NOMO-1 treated with DMSO at 0.1 percent for 48 hours (cell line): ENCODE results near the gene ATP23.
A peak's percentile ranks its signal among the peaks of the same experiment; 100 is the strongest.

Source experiments
- DNase-seq: peaks from one replicate; lab custom pipeline; 2025; ENCODE audit not compliant: unreplicated experiment; lab: John Stamatoyannopoulos, UW

Gene ATP23, protein sequence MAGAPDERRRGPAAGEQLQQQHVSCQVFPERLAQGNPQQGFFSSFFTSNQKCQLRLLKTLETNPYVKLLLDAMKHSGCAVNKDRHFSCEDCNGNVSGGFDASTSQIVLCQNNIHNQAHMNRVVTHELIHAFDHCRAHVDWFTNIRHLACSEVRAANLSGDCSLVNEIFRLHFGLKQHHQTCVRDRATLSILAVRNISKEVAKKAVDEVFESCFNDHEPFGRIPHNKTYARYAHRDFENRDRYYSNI

DNA sequence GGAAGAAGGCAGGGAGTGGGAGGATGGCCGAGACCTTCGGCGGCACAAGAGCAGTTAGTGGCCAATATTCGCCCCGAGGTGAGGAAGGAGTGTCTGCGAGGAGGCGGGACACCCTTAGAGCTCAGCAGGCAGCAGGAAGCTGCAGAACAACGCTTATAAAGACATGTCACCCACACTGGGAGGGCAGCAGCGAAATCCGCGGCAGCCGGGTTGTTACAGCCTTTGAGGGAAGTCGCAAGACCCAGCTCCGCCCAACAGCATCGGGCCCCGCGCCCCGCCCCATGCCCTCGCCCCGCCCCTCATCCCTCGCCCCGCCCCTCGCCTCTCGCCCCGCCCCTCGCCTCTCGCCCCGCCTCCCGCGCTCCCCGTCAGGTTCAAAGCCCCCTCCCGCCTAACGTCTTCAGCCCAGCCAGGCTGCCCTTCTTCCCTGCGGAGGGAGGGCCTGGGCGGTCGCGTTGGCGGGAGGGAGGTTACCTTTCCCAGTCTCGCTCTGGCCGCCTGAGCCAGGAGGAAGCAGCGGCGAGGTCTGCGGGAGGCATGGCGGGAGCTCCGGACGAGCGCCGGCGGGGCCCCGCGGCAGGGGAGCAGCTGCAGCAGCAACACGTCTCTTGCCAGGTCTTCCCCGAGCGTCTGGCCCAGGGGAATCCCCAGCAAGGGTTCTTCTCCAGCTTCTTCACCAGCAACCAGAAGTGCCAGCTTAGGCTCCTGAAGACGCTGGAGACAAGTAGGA lies at the start of gene ATP23:
Gene ATP23, plus strand, starts transcription at position 403 of the 730 bp plus-strand sequence. Its CDS starts 135 bp downstream, at position 538.
- DNase-seq: peak; percentile 96

DNA sequence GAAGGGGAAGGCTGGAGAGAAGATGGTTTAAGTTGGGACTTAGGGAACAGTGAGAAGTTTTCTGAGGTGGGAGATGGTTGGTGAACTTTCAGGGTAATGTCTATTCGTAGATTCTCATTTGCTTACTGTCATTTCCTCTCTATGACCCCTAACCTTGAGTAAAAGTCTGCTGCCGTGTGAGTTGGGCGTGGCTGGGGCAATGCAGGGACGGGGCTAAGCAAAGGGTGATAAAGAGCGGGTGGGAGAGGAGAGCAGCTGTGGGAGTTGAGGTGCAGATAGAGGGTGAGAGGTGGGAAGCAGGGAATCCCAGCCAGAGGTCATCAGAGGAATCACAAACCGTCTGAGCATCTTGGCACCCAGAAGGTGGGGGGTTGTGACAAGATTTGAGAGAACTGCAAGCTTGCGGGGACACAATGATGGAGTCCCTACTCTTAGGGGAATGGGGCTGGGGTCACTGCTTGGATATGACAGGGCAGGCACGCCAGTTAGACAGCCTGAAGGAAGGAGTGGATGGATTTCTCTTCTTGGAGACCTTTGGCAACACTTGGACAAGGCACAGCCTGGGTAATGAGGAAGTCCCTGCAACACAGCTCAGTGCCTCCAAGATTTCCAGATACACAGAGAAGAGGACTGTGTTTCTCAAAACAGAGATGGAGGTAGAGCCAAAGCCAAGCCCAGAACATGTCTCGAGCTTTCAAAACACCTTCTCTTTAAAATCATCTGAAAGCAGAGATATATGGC lies 49.0 kb upstream of the ATP23 start:
- DNase-seq: no peak

DNA sequence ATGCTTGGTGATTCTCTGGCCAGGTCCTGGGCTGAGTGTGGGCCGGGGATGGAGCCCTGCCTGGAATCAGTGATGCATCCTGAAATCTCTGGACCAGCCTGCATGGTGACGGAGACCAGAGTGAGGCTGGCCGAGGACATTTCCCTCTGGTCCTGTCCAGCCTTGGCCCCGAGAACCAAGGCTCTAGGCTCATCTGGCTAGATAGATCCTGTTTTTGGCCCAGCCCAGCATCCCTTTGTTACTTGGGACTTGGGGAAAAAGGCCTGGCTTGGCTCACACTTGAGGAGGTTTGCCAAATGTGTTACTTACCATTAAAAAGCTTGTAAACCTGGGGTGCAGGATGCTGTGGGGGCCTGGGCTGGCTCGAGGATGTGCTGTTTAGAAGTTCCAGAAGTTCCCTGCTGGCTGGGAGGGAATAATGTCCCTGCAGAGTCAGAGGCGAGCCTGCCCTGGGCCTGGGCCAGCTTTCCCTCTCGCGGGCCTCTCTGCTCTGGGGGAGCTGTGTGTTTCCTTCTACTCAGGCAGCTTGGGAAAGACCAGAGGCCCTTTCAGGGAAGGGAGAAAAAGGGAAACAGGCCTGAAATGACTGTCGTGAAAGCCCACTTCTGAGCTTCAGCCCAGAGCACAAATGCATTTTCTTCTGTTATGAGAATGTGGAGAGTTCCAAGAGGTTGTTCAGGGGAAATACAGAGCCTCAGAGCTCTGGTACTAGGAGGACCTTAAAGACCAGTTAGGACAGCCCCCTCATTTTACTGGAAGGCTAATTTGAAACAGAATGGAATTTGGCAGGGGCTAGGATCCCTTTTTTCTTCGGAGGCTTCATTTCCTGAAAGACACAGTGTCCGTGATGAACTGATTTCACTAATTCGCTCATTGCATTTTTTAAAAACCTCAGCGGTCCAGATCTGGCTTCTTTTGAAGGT lies 47.7 kb upstream of the ATP23 start:
- DNase-seq: peak; percentile 69

DNA sequence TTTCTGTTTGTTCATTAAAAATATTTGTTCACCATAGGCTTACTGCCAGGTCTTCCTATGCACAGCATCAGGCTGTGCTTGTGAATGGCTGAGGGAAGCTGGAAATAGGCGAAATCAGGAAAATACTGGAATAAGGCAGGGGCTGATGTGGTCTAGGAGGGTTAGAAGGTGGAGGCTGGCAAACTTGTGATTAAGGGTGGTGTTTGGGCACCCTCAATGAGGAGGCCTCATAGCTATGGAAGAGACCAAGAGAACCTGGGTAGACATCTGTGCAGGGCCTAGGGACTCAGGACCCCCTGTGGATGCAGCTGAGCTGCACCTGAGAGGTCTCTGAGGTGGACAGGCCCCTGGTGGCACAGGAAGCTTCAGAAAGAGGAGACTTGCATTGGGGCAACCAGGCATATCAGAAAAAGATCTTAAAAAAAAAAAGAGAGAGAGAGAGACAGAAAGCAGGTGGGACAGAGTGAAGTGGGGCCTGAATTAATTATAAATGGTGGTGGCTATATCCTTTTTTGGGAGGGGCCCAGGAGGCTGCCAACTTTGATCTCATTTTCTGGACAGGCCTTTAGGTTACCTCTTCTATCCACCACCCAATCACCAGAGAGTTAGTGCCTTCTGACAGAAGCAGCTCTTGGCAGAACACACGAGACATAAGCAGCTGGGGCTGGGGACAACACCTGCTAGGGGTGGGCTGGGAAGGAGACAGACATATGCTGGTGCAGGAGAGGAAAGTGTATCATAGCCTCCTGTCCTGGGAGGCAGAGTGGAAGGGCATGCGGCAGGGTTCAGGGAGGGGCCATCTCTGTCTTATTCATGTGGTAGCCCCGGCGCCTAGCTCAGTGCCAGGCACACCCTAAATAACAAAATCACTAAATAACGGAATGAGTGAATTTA lies 46.7 kb upstream of the ATP23 start:
- DNase-seq: no peak

DNA sequence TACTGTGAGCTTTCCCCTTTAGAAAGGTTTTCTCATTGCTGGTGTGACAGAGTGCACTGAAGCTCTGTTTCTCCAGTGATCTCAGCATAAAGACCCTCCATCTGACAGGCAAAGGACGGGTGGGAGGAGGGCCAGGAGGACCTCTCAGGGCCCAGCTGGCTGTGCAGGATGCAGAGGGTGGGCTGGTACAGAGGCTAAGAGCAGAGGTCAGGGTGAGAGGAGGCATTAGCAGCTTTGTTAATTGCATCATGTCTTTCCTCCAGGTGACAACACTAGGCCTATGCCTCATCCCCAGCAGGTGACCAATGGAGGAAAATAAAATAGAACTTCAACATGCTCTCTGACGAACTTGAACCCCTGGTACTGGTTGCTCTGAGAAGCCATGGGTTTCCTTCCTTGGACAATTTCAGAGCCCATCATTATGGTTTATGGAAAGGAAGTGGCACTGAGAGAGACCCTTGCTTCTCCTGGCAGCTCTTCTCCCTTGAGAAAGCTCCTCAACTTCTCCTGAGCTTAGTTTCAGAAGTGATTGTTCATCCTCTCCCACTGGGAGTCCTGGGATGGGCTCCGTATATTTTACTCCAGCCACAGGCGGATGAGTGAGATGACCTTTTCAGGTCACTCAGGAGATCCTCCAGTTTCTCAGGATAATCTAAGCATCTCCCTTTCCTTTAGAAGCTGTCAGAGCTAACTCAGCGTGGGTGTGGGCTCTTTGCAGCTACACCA lies 45.8 kb upstream of the ATP23 start:
- DNase-seq: no peak

DNA sequence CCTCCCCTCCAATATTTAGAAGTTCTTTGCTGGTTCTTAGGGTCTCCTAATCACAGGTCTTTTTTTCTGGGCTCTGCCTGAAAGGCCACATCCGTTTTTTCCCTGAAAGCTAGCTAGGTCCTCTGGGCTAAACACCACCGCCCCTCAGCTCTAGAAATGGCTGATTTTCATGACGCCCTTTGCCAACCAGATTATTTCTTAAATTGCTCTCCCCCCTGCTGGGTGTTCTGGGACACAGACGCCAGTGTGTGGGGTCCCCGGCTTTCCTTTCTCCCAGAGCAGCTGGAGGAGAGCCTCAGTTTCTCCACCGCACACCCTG lies 45.3 kb upstream of the ATP23 start:
- no peak for DNase-seq

DNA sequence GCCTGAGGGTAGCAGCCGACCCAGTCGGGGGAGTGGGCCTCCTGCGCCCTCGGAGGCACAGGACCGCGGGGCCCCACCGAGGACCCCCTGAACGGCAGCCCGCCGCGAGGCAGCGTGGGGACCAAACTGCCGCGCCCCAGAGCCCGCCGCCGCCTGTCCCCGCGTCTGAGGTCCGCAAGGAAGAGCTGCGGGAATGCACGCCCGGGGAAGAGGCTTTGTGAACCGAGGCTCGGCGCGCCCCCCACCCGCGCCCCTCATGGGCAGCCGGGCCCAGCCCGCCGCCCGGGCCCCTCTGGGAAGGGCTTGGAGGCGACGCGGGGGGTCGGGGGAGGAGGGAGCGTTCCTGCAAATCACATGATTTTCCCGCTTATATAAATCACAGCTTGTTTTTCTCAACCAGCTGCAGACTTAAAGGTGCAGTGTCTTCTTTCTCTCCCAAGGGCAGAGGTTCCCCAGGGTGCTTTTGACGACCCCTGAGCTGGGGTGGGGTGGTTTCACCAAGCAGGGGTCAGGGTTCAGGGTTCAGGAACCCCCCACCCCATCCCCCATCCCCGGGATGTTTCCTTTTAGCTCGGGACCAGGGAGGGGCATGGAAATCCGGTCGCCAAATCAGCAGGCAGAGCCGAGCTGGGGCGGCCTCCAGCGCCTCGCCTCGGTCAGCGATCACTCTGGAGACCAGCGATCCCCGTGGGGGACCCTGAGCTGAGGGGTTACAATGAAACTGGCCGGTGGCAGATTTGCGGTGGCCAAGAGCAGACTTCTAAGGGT lies 44.7 kb upstream of the ATP23 start:
- no peak for DNase-seq

DNA sequence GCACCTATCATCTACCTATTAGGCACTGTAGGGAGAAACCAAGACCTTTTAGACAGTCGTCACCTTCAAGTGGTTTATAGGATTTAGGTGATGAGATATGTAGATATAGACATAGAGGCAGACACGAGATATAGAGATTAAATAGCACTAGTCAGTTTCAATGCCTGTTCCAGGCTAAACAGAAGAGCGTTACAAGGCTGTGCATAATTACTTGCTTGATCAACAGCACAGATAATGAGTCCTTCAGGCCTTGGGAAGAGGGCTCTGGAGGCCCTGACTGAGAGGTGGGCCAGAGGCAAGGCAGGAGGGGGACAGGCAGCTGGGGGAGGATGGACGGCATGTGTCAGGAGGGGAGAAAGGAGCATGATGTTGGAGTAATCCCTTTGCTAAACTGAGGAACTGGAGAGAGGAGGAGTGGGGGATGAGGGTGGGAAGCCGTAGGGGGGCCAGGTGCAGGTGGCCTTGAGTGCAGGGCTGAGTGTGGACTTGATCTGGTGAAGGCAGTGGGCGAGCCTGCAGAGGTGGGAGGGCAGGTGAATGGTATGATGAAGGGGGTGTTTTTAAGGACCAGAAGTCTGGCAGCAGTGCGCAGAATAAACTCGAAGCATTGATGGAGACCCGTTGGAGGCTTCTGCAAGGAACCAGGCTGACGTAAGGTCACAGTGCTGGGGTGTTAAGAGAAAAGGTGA lies 43.9 kb upstream of the ATP23 start:
- DNase-seq: no peak

DNA sequence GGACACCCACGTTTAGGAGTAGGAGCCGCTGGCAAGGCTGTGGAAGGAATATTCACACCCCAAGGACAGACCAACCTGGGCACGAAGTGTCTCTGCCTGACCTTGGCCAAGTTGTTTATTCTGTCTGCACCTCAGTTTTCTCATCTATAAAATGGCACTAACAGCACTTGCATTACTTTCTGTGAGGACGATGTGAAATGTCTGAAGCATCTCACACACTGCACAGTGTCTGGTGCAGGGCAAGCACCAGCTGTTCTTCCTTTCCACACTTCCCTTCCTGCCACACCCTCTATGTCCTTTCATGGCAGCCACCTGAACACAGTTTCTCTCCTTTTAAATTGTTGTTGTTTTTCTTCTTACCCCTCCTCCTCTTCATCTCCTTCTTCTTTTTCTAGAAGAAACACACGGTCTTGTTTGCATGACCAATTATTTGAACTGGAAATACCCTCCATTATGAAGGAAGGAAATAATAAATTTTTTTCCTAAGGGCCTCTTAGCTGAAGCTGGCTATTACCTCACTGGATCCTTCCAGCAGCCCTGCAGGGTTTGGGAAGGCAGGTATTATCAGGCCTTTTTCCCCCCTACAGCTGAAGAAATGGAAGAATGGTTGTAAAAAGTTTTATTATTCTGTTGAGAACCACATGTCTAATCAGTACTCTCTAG lies 42.9 kb upstream of the ATP23 start:
- DNase-seq: no peak

DNA sequence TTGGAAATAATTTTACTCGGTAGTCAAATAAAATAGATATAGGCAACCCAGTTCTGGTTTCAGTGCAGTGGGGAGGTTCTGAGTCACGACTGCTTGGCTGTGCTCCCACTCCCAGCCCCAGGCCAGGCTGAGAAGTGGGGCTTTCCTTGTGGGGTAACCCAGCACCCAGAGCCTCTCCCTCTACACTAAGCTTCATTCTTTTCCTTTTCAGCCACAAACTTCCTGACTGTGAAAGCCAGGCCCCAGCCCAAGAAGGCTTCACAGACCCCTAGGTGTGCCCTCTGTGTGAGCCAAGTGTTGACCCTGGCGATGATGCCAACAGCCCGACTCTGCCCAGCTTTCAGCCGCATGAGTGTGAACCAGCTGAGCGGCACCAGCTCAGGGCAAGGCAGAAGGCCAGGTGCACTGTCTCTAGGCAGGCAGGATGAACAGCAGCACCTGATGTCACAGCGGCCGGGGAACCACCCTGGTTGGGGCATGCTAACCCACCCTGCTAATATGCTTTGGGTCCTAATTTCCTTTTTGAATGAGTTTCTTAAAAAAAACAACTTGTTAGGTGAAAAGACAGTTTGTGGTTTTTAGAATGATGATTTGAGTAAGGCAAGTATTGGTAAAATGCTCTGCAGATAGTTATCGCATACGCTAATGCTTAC lies 42.2 kb upstream of the ATP23 start:
- no peak for DNase-seq

DNA sequence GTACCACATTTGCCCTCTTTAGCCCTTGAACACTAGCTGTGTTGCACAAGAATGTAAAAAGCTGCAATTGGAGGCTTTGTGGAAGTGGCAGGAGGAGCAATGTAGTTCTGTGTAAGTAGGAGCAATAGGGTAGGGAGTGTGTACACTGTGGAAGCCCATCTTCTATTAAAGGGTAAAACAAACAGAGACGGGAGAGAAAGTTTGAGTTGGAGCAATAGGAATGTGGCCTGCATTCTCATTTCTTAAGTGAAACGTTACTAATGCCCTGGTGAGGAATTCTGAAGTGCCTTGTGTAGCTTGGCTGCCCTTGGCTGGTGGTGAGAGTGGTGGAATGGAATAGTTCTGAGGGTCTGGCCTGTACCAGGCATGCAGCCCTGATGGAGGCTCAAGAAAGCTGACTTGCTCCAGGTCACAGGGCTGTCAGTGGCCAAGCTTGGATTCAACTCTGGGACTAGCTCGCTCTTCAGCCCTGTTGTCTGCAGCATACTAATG lies 38.8 kb upstream of the ATP23 start:
- DNase-seq: no peak

DNA sequence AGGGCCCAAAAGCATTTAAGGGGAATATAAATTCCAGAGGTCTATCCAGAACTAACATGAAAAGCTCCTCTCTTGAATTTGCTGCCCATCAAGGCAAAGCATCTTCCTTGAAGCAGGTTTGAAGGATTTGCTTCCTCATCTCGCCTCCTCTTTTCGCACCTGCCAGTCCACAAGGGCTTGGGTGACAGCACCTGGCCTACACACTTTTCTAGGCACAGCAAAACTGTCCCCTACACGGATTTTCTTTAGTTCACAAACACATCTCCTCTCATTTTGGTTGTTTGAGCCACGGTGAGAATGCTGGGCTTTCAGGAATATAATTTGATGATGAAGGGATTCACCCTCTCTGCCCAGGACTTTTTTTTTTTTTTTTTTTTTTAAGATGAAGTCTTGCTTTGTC lies 36.9 kb upstream of the ATP23 start:
- no peak for DNase-seq

DNA sequence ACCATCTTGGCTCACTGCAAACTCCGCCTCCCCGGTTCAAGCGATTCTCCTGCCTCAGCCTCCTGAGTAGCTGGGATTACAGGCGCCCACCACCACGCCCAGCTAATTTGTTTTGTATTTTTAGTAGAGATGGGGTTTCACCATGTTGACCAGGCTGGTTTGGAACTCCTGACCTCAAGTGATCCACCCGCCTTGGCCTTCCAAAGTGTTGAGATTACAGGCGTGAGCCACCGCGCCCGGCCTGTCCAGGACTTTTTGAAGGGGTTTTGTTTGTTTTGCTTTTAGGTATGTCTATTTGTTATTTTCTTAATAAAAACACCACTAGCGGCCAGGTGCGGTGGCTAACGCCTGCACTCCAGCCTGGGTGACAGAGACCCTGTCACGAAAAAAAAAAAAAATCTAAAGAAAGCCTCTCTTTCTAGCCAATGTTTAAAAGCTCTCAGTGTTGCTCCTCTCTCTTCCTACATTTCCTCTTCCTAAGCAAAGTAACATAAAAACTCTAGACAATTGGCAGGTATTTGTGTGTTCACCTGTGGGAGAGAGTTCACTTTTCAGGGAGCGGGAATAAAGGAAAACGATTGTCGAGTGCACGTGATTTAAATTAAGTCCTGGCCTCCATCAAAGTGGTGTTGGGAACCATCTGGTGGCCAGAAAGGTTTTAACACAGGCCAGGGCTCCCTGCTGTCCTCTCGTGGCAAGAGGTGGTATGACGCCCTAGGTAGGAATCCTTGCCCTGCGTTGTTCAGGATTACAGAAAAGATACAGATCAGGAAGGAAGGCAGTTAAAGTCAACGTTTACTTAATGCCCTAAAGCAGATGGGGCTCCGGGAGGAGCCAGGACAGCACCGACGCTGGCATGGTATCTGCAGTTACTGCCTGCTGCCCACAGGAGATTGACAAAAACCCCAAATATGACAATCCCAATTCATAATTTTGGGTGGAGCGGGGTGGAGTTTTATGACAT lies 36.2 kb upstream of the ATP23 start:
- peak; percentile 85 for DNase-seq

DNA sequence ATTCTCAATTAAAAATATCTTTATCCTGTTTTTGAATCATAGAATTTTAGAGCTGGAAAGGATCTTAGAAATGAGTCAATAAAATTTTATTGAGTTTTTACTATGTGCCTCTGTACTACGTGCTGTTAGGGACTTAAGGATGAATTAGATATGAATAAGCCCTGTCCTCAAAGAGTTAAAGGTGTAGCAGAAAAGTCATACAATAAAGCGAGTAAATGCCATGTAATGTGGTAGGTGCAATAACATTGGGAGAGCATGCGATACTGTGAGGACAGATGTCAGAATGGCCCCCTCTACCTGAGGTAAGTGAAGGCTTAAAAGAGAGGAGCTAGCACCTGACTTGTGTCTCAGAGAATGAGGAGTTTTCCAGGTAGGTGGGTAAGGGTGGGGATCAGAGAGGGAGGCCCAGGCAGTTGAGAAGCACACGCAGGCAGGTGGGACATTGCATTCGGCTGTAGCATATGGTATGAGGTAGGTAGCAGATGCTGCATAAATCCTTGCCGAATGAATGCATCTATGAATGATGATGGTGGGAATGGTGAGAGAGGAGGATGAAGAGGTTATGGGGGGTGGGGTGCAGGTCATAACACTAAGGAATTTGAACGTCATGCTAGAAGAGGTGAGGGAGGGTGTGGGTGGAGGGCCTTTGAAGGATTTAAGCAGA lies 35.4 kb upstream of the ATP23 start:
- no peak for DNase-seq

DNA sequence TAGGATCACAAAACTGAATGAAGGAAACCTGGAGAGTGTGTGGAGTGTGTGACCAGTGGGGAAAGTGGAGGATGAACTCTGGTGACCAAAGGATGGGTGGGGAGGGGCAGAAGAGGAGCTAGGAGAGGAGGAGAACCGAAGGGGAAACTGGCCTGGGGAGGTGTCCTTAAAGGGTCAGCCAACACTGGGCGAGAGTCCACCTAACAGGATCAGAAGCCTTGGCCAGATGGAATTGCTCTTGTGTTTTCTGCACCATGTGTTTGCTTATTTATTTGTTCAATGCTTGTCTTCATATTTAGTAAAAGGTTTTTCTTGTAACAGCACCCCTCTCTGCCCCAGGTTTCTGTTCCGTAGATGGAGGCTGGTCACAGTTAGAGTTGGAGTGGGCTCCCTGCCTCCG lies 34.5 kb upstream of the ATP23 start:
- no peak for DNase-seq
